ENCODE measurements around the gene LAMA2. TPM values are rescaled to one million over a fixed set of nuclear protein-coding genes. Genes with fewer than 3 reads are reported as not detected.

The LAMA2 gene
- total and polyA plus RNA-seq, 4 experiments from 2014 or later, result 0.20 to 0.87 (median 0.43) TPM

- CTCF ChIA-PET (ENCODE audit: partially characterized antibody), result no interaction called here
- no peak overlapping the region for H3K27ac Mint-ChIP-seq
- POLR2A ChIA-PET (ENCODE audit: partially characterized antibody), result no interaction called here
These were observed 300.9 kb downstream of the LAMA2 start for GRCh38 chr6:129183681-129184301.

DNA sequence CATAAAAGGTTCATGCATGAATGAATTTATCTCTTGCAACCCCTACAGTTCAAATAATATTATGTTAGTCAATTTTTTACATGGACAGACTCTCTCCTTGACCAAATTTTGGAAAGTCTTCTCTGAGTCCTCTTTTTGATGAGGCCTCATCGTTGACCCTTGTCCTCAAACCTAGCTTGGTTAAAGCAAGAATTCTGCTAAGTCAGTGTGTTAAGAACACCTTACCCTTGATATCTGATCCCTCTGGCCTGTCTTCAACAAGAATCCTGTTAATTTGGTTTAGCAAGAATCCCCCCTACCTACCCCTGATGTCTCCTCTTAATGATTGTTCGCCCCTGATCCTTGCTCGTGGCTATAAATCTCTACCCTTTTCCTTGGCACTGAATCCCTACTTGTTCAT, 301.4 kb downstream of the LAMA2 start:
- Mint-ChIP-seq H3K9me3 (no peaks in the 10 kb centered on the region), H3K4me3 (no peak overlapping the region), H3K36me3 (no peaks in the 10 kb centered on the region), H3K27me3 (peaks cover 0 to 1% of the 10 kb centered on the region in 2 donors), H3K4me1 (no peaks in the 10 kb centered on the region), H3K27ac (no peak overlapping the region)
- intact Hi-C loops (cut with micrococcal nuclease), result no loop called here
- no peak for DNase-seq
- ChIA-PET POLR2A (ENCODE audit: partially characterized antibody) (no interaction called here), CTCF (ENCODE audit: partially characterized antibody) (no interaction called here)
- Histone ChIP-seq H3K27ac (ENCODE audit: low read depth, low read length) (no peak overlapping the region), H3K4me3 (ENCODE audit: low read length in 2 of 2) (no peak overlapping the region), H3K9me3 (ENCODE audit: control insufficient read depth in 1 of 2, low read length in 2 of 2) (no peaks in the 10 kb centered on the region), H3K4me1 (ENCODE audit: insufficient read depth, low read length) (no peaks in the 10 kb centered on the region), H3K36me3 (ENCODE audit: insufficient read depth, low read length) (no peaks in the 10 kb centered on the region), H3K27me3 (ENCODE audit: insufficient read depth, low read length) (no peaks in the 10 kb centered on the region)

More at GRCh38 chr6:129183681-129184301, 300.9 kb downstream of the LAMA2 start:
- Mint-ChIP-seq H3K36me3 (no peaks in the 10 kb centered on the region), H3K27me3 (peaks cover 0 to 1% of the 10 kb centered on the region in 2 donors), H3K4me3 (no peak overlapping the region), H3K4me1 (no peaks in the 10 kb centered on the region), H3K9me3 (no peaks in the 10 kb centered on the region)
- no peak for DNase-seq
- intact Hi-C loops (cut with micrococcal nuclease), result no loop called here
- Histone ChIP-seq H3K36me3 (ENCODE audit: insufficient read depth, low read length) (no peaks in the 10 kb centered on the region), H3K27ac (ENCODE audit: low read depth, low read length) (no peak overlapping the region), H3K4me1 (ENCODE audit: insufficient read depth, low read length) (no peaks in the 10 kb centered on the region), H3K4me3 (ENCODE audit: low read length in 2 of 2) (no peak overlapping the region), H3K9me3 (ENCODE audit: control insufficient read depth in 1 of 2, low read length in 2 of 2) (no peaks in the 10 kb centered on the region), H3K27me3 (ENCODE audit: insufficient read depth, low read length) (no peaks in the 10 kb centered on the region)

GRCh38 chr6:129184808-129185366, 301.9 kb downstream of the LAMA2 start:
- CTCF ChIA-PET (ENCODE audit: partially characterized antibody), result interaction anchor here (1.1 kb wide), 1 partner anchor 9 kb away, joined by 3 read pairs; no protein-coding TSS in a partner anchor
- H3K27ac Mint-ChIP-seq, result no peak overlapping the region
- Histone ChIP-seq H3K4me1 (ENCODE audit: insufficient read depth, low read length) (no peaks in the 10 kb centered on the region), H3K4me3 (ENCODE audit: low read length in 2 of 2) (no peak overlapping the region), H3K27me3 (ENCODE audit: insufficient read depth, low read length) (no peaks in the 10 kb centered on the region), H3K9me3 (ENCODE audit: control insufficient read depth in 1 of 2, low read length in 2 of 2) (no peaks in the 10 kb centered on the region), H3K27ac (ENCODE audit: low read depth, low read length) (no peak overlapping the region), H3K36me3 (ENCODE audit: insufficient read depth, low read length) (no peaks in the 10 kb centered on the region)
- no peak for DNase-seq
- H3K4me1 Mint-ChIP-seq, result no peaks in the 10 kb centered on the region
- H3K4me3 Mint-ChIP-seq, result no peak overlapping the region
- POLR2A ChIA-PET (ENCODE audit: partially characterized antibody), result no interaction called here
- peaks cover 1 to 3% of the 10 kb centered on the region in 2 donors for H3K27me3 Mint-ChIP-seq
- H3K36me3 Mint-ChIP-seq, result no peaks in the 10 kb centered on the region
- intact Hi-C loops (cut with micrococcal nuclease), result no loop called here
- no peaks in the 10 kb centered on the region for H3K9me3 Mint-ChIP-seq

GRCh38 chr6:129186988-129187387, 304.1 kb downstream of the LAMA2 start:
- no peaks in the 10 kb centered on the region for H3K36me3 ChIP-seq (ENCODE audit: insufficient read depth, low read length)
- Mint-ChIP-seq H3K4me3 (no peak overlapping the region), H3K36me3 (no peaks in the 10 kb centered on the region), H3K4me1 (no peaks in the 10 kb centered on the region), H3K9me3 (peaks cover 0 to 1% (median 0%) of the 10 kb centered on the region in 8 donors), H3K27ac (no peak overlapping the region), H3K27me3 (peaks cover 1 to 3% of the 10 kb centered on the region in 2 donors)
- no peaks in the 10 kb centered on the region for H3K27me3 ChIP-seq (ENCODE audit: insufficient read depth, low read length)
- POLR2A ChIA-PET (ENCODE audit: partially characterized antibody), result no interaction called here
- no peak overlapping the region for H3K27ac ChIP-seq (ENCODE audit: low read depth, low read length)
- DNase-seq, result no peak
- CTCF ChIA-PET (ENCODE audit: partially characterized antibody), result no interaction called here
- intact Hi-C loops (cut with micrococcal nuclease), result no loop called here
- no peaks in the 10 kb centered on the region for H3K4me1 ChIP-seq (ENCODE audit: insufficient read depth, low read length)
- no peaks in the 10 kb centered on the region for H3K9me3 ChIP-seq (ENCODE audit: control insufficient read depth in 1 of 2, low read length in 2 of 2)
- H3K4me3 ChIP-seq (ENCODE audit: low read length in 2 of 2), result no peak overlapping the region

- Mint-ChIP-seq H3K27me3 (peaks cover 1 to 3% of the 10 kb centered on the region in 2 donors), H3K4me1 (no peaks in the 10 kb centered on the region), H3K9me3 (peaks cover 0 to 1% (median 0%) of the 10 kb centered on the region in 8 donors), H3K27ac (no peak overlapping the region), H3K36me3 (no peaks in the 10 kb centered on the region), H3K4me3 (no peak overlapping the region)
- H3K27me3 ChIP-seq (ENCODE audit: insufficient read depth, low read length), result no peaks in the 10 kb centered on the region
- ChIA-PET POLR2A (ENCODE audit: partially characterized antibody) (no interaction called here), CTCF (ENCODE audit: partially characterized antibody) (no interaction called here)
- H3K27ac ChIP-seq (ENCODE audit: low read depth, low read length), result no peak overlapping the region
- no peaks in the 10 kb centered on the region for H3K4me1 ChIP-seq (ENCODE audit: insufficient read depth, low read length)
- no peak for DNase-seq
- H3K9me3 ChIP-seq (ENCODE audit: control insufficient read depth in 1 of 2, low read length in 2 of 2), result no peaks in the 10 kb centered on the region
- intact Hi-C loops (cut with micrococcal nuclease), result no loop called here
- no peaks in the 10 kb centered on the region for H3K36me3 ChIP-seq (ENCODE audit: insufficient read depth, low read length)
- H3K4me3 ChIP-seq (ENCODE audit: low read length in 2 of 2), result no peak overlapping the region
These were observed 305.4 kb downstream of the LAMA2 start for GRCh38 chr6:129188306-129188705.

GRCh38 chr6:129188795-129189194, 305.9 kb downstream of the LAMA2 start:
- Histone ChIP-seq H3K4me3 (ENCODE audit: low read length in 2 of 2) (no peak overlapping the region), H3K27ac (ENCODE audit: low read depth, low read length) (no peak overlapping the region), H3K9me3 (ENCODE audit: control insufficient read depth in 1 of 2, low read length in 2 of 2) (no peaks in the 10 kb centered on the region), H3K4me1 (ENCODE audit: insufficient read depth, low read length) (no peaks in the 10 kb centered on the region), H3K27me3 (ENCODE audit: insufficient read depth, low read length) (no peaks in the 10 kb centered on the region), H3K36me3 (ENCODE audit: insufficient read depth, low read length) (no peaks in the 10 kb centered on the region)
- DNase-seq, result no peak
- H3K27me3 Mint-ChIP-seq, result peaks cover 1 to 3% of the 10 kb centered on the region in 2 donors
- intact Hi-C loops (cut with micrococcal nuclease), result no loop called here
- H3K27ac Mint-ChIP-seq, result no peak overlapping the region
- no peaks in the 10 kb centered on the region for H3K4me1 Mint-ChIP-seq
- no peak overlapping the region for H3K4me3 Mint-ChIP-seq
- peaks cover 0 to 1% (median 0%) of the 10 kb centered on the region in 8 donors for H3K9me3 Mint-ChIP-seq
- no peaks in the 10 kb centered on the region for H3K36me3 Mint-ChIP-seq
- ChIA-PET POLR2A (ENCODE audit: partially characterized antibody) (no interaction called here), CTCF (ENCODE audit: partially characterized antibody) (no interaction called here)

DNA sequence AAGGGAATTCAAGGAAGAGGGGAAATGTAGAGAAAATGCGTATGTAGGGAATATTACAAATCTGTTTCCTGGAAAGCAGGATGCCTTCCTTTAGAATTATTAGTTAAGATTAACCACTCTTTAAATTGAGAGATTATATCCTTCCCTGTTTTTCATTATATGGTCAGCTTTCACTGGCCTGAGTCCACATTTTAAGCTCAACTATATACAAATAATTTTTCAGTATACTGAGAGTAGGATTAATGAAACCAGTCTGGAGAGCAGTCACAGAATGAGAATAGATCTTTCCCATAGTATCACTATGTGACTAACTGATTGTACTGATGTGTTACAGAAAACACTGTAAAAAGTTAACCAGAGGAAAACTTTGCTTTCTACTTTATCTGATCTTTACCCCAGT, 306.3 kb downstream of the LAMA2 start:
- Histone ChIP-seq H3K4me3 (ENCODE audit: low read length in 2 of 2) (no peak overlapping the region), H3K36me3 (ENCODE audit: insufficient read depth, low read length) (no peaks in the 10 kb centered on the region), H3K27me3 (ENCODE audit: insufficient read depth, low read length) (no peaks in the 10 kb centered on the region), H3K9me3 (ENCODE audit: control insufficient read depth in 1 of 2, low read length in 2 of 2) (no peaks in the 10 kb centered on the region), H3K27ac (ENCODE audit: low read depth, low read length) (no peak overlapping the region), H3K4me1 (ENCODE audit: insufficient read depth, low read length) (no peaks in the 10 kb centered on the region)
- DNase-seq, result no peak
- intact Hi-C loops (cut with micrococcal nuclease), result no loop called here
- Mint-ChIP-seq H3K27me3 (peaks cover 1 to 3% of the 10 kb centered on the region in 2 donors), H3K4me3 (no peak overlapping the region), H3K27ac (no peak overlapping the region), H3K9me3 (peaks cover 0 to 1% (median 0%) of the 10 kb centered on the region in 8 donors), H3K36me3 (no peaks in the 10 kb centered on the region), H3K4me1 (no peaks in the 10 kb centered on the region)
- ChIA-PET POLR2A (ENCODE audit: partially characterized antibody) (no interaction called here), CTCF (ENCODE audit: partially characterized antibody) (no interaction called here)

Measured in CD4-positive, alpha-beta memory T cell (primary cell).